MCF 10A (cell line): Measurements from ENCODE around the gene ALS2CL. TPM values are rescaled to one million over a fixed set of nuclear protein-coding genes. Genes with fewer than 3 reads are reported as not detected.

Experiments
- BruUV-seq: library from RNA; stranded (reverse); fragments of 400-500 nt; replicated peaks from 2 replicates; lab custom pipeline; 2021; lab: Mats Ljungman, UMichigan
- CTCF ChIA-PET: fragments of 300-600 bp; sonication (Branson Sonifier 250); formaldehyde crosslinking; extraction: SDS; loops from one replicate; lab custom pipeline; 2021; ENCODE audit warnings: antibody characterized with exemption, inconsistent platforms; lab: Yijun Ruan, JAX
- POLR2A ChIA-PET: fragments of 300-600, 350-650 bp; sonication (Branson Sonifier 250); formaldehyde crosslinking; extraction: SDS; loops from one replicate; lab custom pipeline; 2020; ENCODE audit warnings: antibody characterized with exemption, inconsistent platforms; lab: Yijun Ruan, JAX
- DNase-seq: peaks from one replicate; pipeline ENCODE4 v3.0.0-alpha.2; 2018; ENCODE audit not compliant: unreplicated experiment
- H3K27ac Mint-ChIP-seq: one replicate; pipeline ENCODE4 v1.8.0; 2022; ENCODE audit warnings: mild to moderate bottlenecking, low read depth, mixed read lengths; ENCODE audit not compliant: unreplicated experiment
- H3K27me3 Mint-ChIP-seq: one replicate; pipeline ENCODE4 v1.8.0; 2022; ENCODE audit warnings: mixed read lengths; ENCODE audit not compliant: insufficient read depth, unreplicated experiment
- H3K36me3 Mint-ChIP-seq: one replicate; pipeline ENCODE4 v1.8.0; 2022; ENCODE audit warnings: mild to moderate bottlenecking, moderate library complexity, mixed read lengths; ENCODE audit not compliant: insufficient read depth, unreplicated experiment
- H3K4me1 Mint-ChIP-seq: one replicate; pipeline ENCODE4 v1.8.0; 2022; ENCODE audit warnings: mixed read lengths; ENCODE audit not compliant: insufficient read depth, unreplicated experiment
- H3K4me3 Mint-ChIP-seq: one replicate; pipeline ENCODE4 v1.8.0; 2022; ENCODE audit warnings: mild to moderate bottlenecking, moderate library complexity, mixed read lengths; ENCODE audit not compliant: unreplicated experiment
- H3K9me3 Mint-ChIP-seq: one replicate; pipeline ENCODE4 v1.8.0; 2022; ENCODE audit warnings: mixed read lengths; ENCODE audit not compliant: unreplicated experiment
- intact Hi-C: fragments of 100-400 bp; cut with micrococcal nuclease; formaldehyde crosslinking; loops from 2 replicates; pipeline ENCODE4 v1.14.1; 2022
- total RNA-seq: library from RNA; stranded (reverse); gene quantifications from 2 replicates; pipeline ENCODE4 v1.2.3, GENCODE V29; 2022
- TF ChIP-seq, protein P1 (sequence below): fragments of 200-600 bp; IDR thresholded peaks from one replicate; pipeline ENCODE4 v1.8.0; 2022; ENCODE audit warnings: antibody characterized with exemption, mild to moderate bottlenecking; ENCODE audit not compliant: unreplicated experiment

The ALS2CL gene
- total RNA-seq, 1 experiment from 2014 or later, result 95.5 TPM

GRCh38 chr3:46685446-46685845 is 8.0 kb downstream of the ALS2CL start:
- POLR2A ChIA-PET, result no interaction called here
- TF ChIP-seq, protein P1, sequence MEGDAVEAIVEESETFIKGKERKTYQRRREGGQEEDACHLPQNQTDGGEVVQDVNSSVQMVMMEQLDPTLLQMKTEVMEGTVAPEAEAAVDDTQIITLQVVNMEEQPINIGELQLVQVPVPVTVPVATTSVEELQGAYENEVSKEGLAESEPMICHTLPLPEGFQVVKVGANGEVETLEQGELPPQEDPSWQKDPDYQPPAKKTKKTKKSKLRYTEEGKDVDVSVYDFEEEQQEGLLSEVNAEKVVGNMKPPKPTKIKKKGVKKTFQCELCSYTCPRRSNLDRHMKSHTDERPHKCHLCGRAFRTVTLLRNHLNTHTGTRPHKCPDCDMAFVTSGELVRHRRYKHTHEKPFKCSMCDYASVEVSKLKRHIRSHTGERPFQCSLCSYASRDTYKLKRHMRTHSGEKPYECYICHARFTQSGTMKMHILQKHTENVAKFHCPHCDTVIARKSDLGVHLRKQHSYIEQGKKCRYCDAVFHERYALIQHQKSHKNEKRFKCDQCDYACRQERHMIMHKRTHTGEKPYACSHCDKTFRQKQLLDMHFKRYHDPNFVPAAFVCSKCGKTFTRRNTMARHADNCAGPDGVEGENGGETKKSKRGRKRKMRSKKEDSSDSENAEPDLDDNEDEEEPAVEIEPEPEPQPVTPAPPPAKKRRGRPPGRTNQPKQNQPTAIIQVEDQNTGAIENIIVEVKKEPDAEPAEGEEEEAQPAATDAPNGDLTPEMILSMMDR, result no peak
- DNase-seq, result no peak
- Mint-ChIP-seq H3K9me3 (no peaks in the 10 kb centered on the region), H3K4me3 (no peak overlapping the region), H3K27me3 (no peaks in the 10 kb centered on the region), H3K4me1 (peaks cover 9% of the 10 kb centered on the region), H3K27ac (no peak overlapping the region), H3K36me3 (peaks cover 35% of the 10 kb centered on the region)
- CTCF ChIA-PET, result no interaction called here
- intact Hi-C loops, result no loop called here
- no TSS peak for BruUV-seq

- peaks cover 4% of the 10 kb centered on the region for H3K4me1 Mint-ChIP-seq
- no peaks in the 10 kb centered on the region for H3K9me3 Mint-ChIP-seq
- no peak overlapping the region for H3K27ac Mint-ChIP-seq
- TF ChIP-seq, protein P1, result no peak
- H3K27me3 Mint-ChIP-seq, result no peaks in the 10 kb centered on the region
- CTCF ChIA-PET, result no interaction called here
- POLR2A ChIA-PET, result no interaction called here
- H3K4me3 Mint-ChIP-seq, result no peak overlapping the region
- DNase-seq, result no peak
- intact Hi-C loops, result no loop called here
- BruUV-seq, result no TSS peak
- peaks cover 41% of the 10 kb centered on the region for H3K36me3 Mint-ChIP-seq
Observed at GRCh38 chr3:46684891-46685290, 8.6 kb downstream of the ALS2CL start.

GRCh38 chr3:46682974-46683373 is 10.5 kb downstream of the ALS2CL start:
- no TSS peak for BruUV-seq
- DNase-seq, result no peak
- TF ChIP-seq, protein P1, result no peak
- intact Hi-C loops, result no loop called here
- Mint-ChIP-seq H3K36me3 (peaks cover 45% of the 10 kb centered on the region), H3K27me3 (no peaks in the 10 kb centered on the region), H3K27ac (no peak overlapping the region), H3K4me3 (no peak overlapping the region), H3K4me1 (no peaks in the 10 kb centered on the region), H3K9me3 (no peaks in the 10 kb centered on the region)
- POLR2A ChIA-PET, result interaction anchor here (1.8 kb wide), 1 partner anchor 8 kb away, joined by 6 read pairs; no protein-coding TSS in a partner anchor
- CTCF ChIA-PET, result interaction anchor here (0.7 kb wide), 1 partner anchor 237 kb away, joined by 3 read pairs; no protein-coding TSS in a partner anchor

DNA sequence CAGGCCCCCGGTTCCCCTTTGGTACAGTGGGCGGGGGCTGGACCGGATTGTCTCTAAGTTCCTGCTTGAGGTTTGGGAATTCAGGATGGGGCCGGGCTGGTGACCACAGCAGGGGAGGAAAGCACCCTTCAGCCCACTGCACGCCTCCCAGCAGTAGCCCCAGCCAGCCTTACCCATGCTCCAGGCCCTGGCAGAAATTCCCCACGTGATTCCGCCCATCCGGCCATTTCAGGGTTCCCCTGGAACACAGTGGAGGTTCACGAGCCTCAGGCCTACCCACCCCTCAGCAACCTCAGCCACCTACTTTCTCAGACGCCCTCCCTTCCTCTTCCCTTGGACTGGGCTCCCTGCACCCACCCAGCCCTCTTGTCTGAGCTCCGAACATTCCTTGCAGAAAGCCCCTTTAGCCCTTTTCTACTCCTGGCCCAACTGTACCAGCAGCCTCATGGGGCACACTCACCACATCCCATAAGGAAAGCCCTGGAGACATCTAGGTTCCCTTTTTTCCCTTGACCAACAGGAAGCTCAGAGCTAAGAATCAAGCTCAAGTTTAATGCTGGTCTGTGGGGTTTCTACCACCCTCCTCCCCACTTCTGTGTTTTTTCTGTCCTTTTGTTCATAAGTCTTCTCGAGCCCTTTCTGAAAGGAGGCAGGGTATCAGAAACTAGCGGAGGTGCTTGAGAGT is 11.5 kb downstream of the ALS2CL start:
- Mint-ChIP-seq H3K36me3 (peaks cover 40% of the 10 kb centered on the region), H3K27me3 (no peaks in the 10 kb centered on the region), H3K9me3 (no peaks in the 10 kb centered on the region), H3K27ac (peak overlapping the region; percentile 32), H3K4me3 (no peak overlapping the region), H3K4me1 (no peaks in the 10 kb centered on the region)
- CTCF ChIA-PET, result interaction anchor here (0.6 kb wide), 1 partner anchor 11 kb away, joined by 3 read pairs; no protein-coding TSS in a partner anchor
- intact Hi-C loops, result no loop called here
- TF ChIP-seq, protein P1, result no peak
- no peak for DNase-seq
- no TSS peak for BruUV-seq
- POLR2A ChIA-PET, result interaction anchor here (0.7 to 1.8 kb wide), 3 partner anchors 9 to 16 kb away, joined by 3 to 8 read pairs (median 6); no protein-coding TSS in a partner anchor
